Measurements from ENCODE around the gene DOCK1. TPM values are rescaled to one million over a fixed set of nuclear protein-coding genes. Genes with fewer than 3 reads are reported as not detected.

The DOCK1 gene
- total RNA-seq, 1 donor: 99.7 TPM

GRCh38 chr10:127017541-127018297 is 112.5 kb downstream of the DOCK1 start:
- H3K4me3 ChIP-seq (ENCODE audit: low read depth, low read length): no peak overlapping the region
- TF ChIP-seq, protein P1, sequence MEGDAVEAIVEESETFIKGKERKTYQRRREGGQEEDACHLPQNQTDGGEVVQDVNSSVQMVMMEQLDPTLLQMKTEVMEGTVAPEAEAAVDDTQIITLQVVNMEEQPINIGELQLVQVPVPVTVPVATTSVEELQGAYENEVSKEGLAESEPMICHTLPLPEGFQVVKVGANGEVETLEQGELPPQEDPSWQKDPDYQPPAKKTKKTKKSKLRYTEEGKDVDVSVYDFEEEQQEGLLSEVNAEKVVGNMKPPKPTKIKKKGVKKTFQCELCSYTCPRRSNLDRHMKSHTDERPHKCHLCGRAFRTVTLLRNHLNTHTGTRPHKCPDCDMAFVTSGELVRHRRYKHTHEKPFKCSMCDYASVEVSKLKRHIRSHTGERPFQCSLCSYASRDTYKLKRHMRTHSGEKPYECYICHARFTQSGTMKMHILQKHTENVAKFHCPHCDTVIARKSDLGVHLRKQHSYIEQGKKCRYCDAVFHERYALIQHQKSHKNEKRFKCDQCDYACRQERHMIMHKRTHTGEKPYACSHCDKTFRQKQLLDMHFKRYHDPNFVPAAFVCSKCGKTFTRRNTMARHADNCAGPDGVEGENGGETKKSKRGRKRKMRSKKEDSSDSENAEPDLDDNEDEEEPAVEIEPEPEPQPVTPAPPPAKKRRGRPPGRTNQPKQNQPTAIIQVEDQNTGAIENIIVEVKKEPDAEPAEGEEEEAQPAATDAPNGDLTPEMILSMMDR (IDR thresholded peaks at IDR 0.05; ENCODE audit: insufficient read depth, low read depth, low read length): no peak
- DNase-seq (ENCODE audit: low read depth): no peak

- TF ChIP-seq, protein P1 (IDR thresholded peaks at IDR 0.05; ENCODE audit: insufficient read depth, low read depth, low read length): no peak
- DNase-seq (ENCODE audit: low read depth): no peak
- no peak overlapping the region for H3K4me3 ChIP-seq (ENCODE audit: low read depth, low read length)
Measured at GRCh38 chr10:127018298-127018650, 113.0 kb downstream of the DOCK1 start.

DNA sequence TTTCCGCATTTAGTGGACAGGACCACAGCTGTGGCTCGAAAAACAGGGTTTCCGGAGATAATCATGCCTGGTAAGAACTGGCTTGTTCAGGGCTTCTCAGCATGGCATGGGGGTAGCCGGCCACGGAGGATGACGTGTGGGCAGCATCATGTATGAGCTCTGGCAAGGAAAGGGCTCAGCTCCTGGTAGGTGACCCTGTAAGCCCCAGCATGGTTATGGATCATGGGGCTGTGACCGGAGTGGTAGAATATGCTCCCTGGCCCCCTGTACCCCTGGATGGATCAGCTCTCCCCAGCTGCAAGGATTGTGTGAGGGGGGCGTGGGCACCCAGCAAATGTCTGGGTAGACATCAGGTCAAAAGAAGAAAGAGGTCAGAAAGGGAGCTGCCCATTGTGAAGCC is 113.5 kb downstream of the DOCK1 start:
- H3K4me3 ChIP-seq (ENCODE audit: low read depth, low read length): no peak overlapping the region
- DNase-seq (ENCODE audit: low read depth): no peak
- TF ChIP-seq, protein P1 (IDR thresholded peaks at IDR 0.05; ENCODE audit: insufficient read depth, low read depth, low read length): no peak

- H3K4me3 ChIP-seq (ENCODE audit: low read depth, low read length): no peak overlapping the region
- TF ChIP-seq, protein P1 (IDR thresholded peaks at IDR 0.05; ENCODE audit: insufficient read depth, low read depth, low read length): no peak
- DNase-seq (ENCODE audit: low read depth): no peak
Measured at GRCh38 chr10:127020260-127020659, 115.0 kb downstream of the DOCK1 start.

DNA sequence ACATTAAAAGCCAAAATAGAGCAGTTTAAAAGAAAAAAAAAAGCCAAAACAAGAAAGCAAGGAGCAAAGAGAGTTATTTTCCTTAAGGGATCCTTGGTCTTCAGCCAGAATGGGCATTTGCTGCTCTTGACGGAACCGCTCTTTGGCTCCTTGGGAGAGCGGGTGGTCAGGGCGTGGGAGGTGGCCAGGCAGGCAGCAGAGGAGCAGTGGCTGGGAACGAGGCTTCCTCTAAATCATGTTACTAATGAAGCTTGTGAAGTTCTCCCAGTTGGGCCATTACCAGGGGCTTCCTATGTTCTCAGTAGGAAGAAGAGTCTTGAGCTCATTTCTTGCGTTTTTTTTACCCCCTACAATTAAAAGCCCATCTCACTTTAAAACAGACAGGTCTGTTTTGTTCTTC is 116.6 kb downstream of the DOCK1 start:
- no peak for DNase-seq (ENCODE audit: low read depth)
- H3K4me3 ChIP-seq (ENCODE audit: low read depth, low read length): no peak overlapping the region
- TF ChIP-seq, protein P1 (IDR thresholded peaks at IDR 0.05; ENCODE audit: insufficient read depth, low read depth, low read length): no peak

- TF ChIP-seq, protein P1 (IDR thresholded peaks at IDR 0.05; ENCODE audit: insufficient read depth, low read depth, low read length): no peak
- peak; percentile 90 for DNase-seq (ENCODE audit: low read depth)
Measured at GRCh38 chr10:127024685-127025435, 119.6 kb downstream of the DOCK1 start.

More at GRCh38 chr10:127024685-127025435, 119.6 kb downstream of the DOCK1 start:
- H3K4me3 ChIP-seq (ENCODE audit: low read depth, low read length): no peak overlapping the region

Measured in fibroblast of villous mesenchyme (primary cell).